Stomach (tissue), 9 donors: Measurements from ENCODE around the gene PANK4. TPM values are rescaled to one million over a fixed set of nuclear protein-coding genes. Genes with fewer than 3 reads are reported as not detected.

ENCODE experiments used
- DNase-seq, 2 donors: peaks; one replicate each; pipeline versions ENCODE4 v3.0.0 to v3.0.0-alpha.2; 2013 to 2019
- H3K27ac ChIP-seq, 5 donors: fragments of 200-600 bp in 4 of 5; sonication (generic) in 4 of 5; one replicate each; pipeline ENCODE4 v1.5.1; 2013 to 2019; ENCODE audit warnings: mild to moderate bottlenecking in 1 of 5, moderate library complexity in 1 of 5
- H3K27me3 ChIP-seq, 3 donors: fragments of 200-600 bp; sonication (generic); one replicate each; pipeline ENCODE4 v1.5.1; 2017 to 2019; ENCODE audit warnings: mixed run types in 1 of 3
- H3K36me3 ChIP-seq, 4 donors: fragments of 200-600 bp; sonication (generic); 1 replicate in 3 of 4; 2 replicates in 1 of 4; pipeline ENCODE4 v1.5.1; 2016 to 2019
- H3K4me1 ChIP-seq, 4 donors: fragments of 200-600 bp; sonication (generic); one replicate each; pipeline ENCODE4 v1.5.1; 2016 to 2019
- H3K4me3 ChIP-seq, 4 donors: fragments of 200-600 bp; sonication (generic) in 3 of 4; one replicate each; pipeline ENCODE4 v1.5.1; 2016 to 2019; ENCODE audit warnings: mild to moderate bottlenecking in 1 of 4
- H3K9me3 ChIP-seq, 4 donors: fragments of 200-600 bp; sonication (generic); one replicate each; pipeline ENCODE4 v1.5.1; 2016 to 2019
- CTCF ChIP-seq, 7 experiments: fragments of 450-650 bp in 4 of 7; fragments of 200-600 bp in 3 of 7; sonication (generic) in 3 of 7; IDR thresholded peaks; one replicate each; pipeline ENCODE4 v1.5.1; 2016 to 2019; ENCODE audit warnings: antibody characterized with exemption in 7 of 7, control low read depth in 2 of 7, mild to moderate bottlenecking in 1 of 7
- EP300 ChIP-seq: sonication (generic); formaldehyde crosslinking; IDR thresholded peaks from one replicate; pipeline ENCODE4 v1.6.1; 2017; ENCODE audit warnings: antibody characterized with exemption
- POLR2A ChIP-seq, 4 donors: fragments of 450-650 bp; IDR thresholded peaks; one replicate each; pipeline ENCODE4 v1.6.1; 2016; ENCODE audit warnings: antibody characterized with exemption in 4 of 4, control low read depth in 2 of 4, mild to moderate bottlenecking in 1 of 4, moderate library complexity in 1 of 4
- POLR2AphosphoS5 ChIP-seq, 3 donors: sonication (generic); formaldehyde crosslinking; IDR thresholded peaks; one replicate each; pipeline ENCODE4 v1.6.1; 2016; ENCODE audit warnings: antibody characterized with exemption in 3 of 3
- WGBS, 5 donors: extraction: QIAGEN DNeasy Blood & Tissue Kit in 3 of 5; methylation state at CpG; one replicate each; pipeline versions ENCODE4 v1.1.5 to v1.1.7; 2013 to 2018; 5-methylcytosine and 5-hydroxymethylcytosine counted together
- intact Hi-C: fragments of 100-400 bp; cut with DNase I; formaldehyde crosslinking; loops from one replicate; pipeline ENCODE4 v1.15.1; 2023; ENCODE audit warnings: low total_unique reads
- polyA plus RNA-seq, 3 donors: library from polyadenylated mRNA; stranded (reverse); fragments of 200-250 nt; gene quantifications; one replicate each; pipeline ENCODE4 v1.2.3, GENCODE V29; 2013
- total RNA-seq, 5 donors: library from RNA; depleted of rRNA; stranded (reverse); fragments of >200 nt; gene quantifications; one replicate each; pipeline versions ENCODE4 v1.1.0 to v1.2.3, GENCODE V29; 2014 to 2016
- donor health status: healthy with polysubstance abuse.
- donor health status: Bipolar disorder and iron deficiency.
- donor health status: healthy.

PANK4 gene
- total and polyA plus RNA-seq, 8 donors, result 6.4 to 86.0 (median 19.5) TPM

GRCh38 chr1:2556678-2557481, 30.5 kb upstream of the PANK4 start:
- intact Hi-C loops, result no loop called here
- peaks cover 35 to 59% (median 55%) of the 10 kb centered on the region in 4 donors for H3K4me1 ChIP-seq
- H3K4me3 ChIP-seq, result peak overlapping the region; percentile 62 to 78 (median 72)
- H3K9me3 ChIP-seq, result no peaks in the 10 kb centered on the region
- peak overlapping the region; percentile 92 to 98 (median 95) for H3K27ac ChIP-seq
- no peaks in the 10 kb centered on the region for H3K27me3 ChIP-seq
- 3 to 10% (median 7%) methylated on average over 9 to 24 of the region's 24 CpGs for WGBS, 5 donors
- no peak for TF ChIP-seq EP300
- TF ChIP-seq POLR2A (IDR thresholded peaks at IDR 0.05), result no peak
- TF ChIP-seq CTCF (IDR thresholded peaks at IDR 0.05), result peak in 1 of 7 experiments; percentile 12
- peak in 1 of 3 donors; percentile 7 for TF ChIP-seq POLR2AphosphoS5 (IDR thresholded peaks at IDR 0.05)
- DNase-seq, result peak; percentile 59 to 73
- peaks cover 24 to 42% (median 39%) of the 10 kb centered on the region in 4 donors for H3K36me3 ChIP-seq

- 0% methylated on average over 9 to 16 of the region's 16 CpGs for WGBS, 5 donors
- Histone ChIP-seq H3K4me1 (peaks cover 35 to 59% (median 55%) of the 10 kb centered on the region in 4 donors), H3K27me3 (no peaks in the 10 kb centered on the region), H3K36me3 (peaks cover 24 to 36% (median 33%) of the 10 kb centered on the region in 4 donors), H3K9me3 (no peaks in the 10 kb centered on the region), H3K4me3 (peak within 1 kb of the TSS; percentile 62 to 78 (median 72)), H3K27ac (peak within 1 kb of the TSS; percentile 92 to 98 (median 95))
- intact Hi-C loops, result no loop called here
- TF ChIP-seq POLR2AphosphoS5 (IDR thresholded peaks at IDR 0.05) (peak in 2 of 3 donors; percentile 55 to 73), POLR2A (IDR thresholded peaks at IDR 0.05) (no peak), EP300 (no peak), CTCF (IDR thresholded peaks at IDR 0.05) (no peak)
- peak; percentile 74 to 87 for DNase-seq
Measured at GRCh38 chr1:2556277-2556677, 29.9 kb upstream of the PANK4 start, which contains the start of gene TNFRSF14. Gene TNFRSF14, plus strand, starts transcription at chr1:2556371. Its CDS starts 294 bp downstream, at chr1:2556665.

- Histone ChIP-seq H3K27me3 (no peaks in the 10 kb centered on the region), H3K36me3 (peaks cover 22 to 31% (median 28%) of the 10 kb centered on the region in 4 donors), H3K4me3 (peak overlapping the region; percentile 62 to 78 (median 72)), H3K27ac (peak overlapping the region; percentile 92 to 98 (median 95)), H3K9me3 (no peaks in the 10 kb centered on the region), H3K4me1 (peaks cover 35 to 59% (median 55%) of the 10 kb centered on the region in 4 donors)
- peak; percentile 82 to 86 for DNase-seq
- 0 to 2% (median 1%) methylated on average over 10 to 26 of the region's 26 CpGs for WGBS, 5 donors
- intact Hi-C loops, result no loop called here
- TF ChIP-seq POLR2A (IDR thresholded peaks at IDR 0.05), result peak in 1 of 4 donors; percentile 13
- no peak for TF ChIP-seq EP300
- TF ChIP-seq POLR2AphosphoS5 (IDR thresholded peaks at IDR 0.05), result peak; percentile 69 to 85 (median 72)
Measured at GRCh38 chr1:2555634-2556276, 29.4 kb upstream of the PANK4 start.

GRCh38 chr1:2554621-2555387, 28.4 kb upstream of the PANK4 start:
- H3K27ac ChIP-seq, result peak overlapping the region; percentile 92 to 98 (median 95)
- TF ChIP-seq POLR2A (IDR thresholded peaks at IDR 0.05) (no peak), CTCF (IDR thresholded peaks at IDR 0.05) (peak in 5 of 7 experiments; percentile 17 to 68 (median 46)), POLR2AphosphoS5 (IDR thresholded peaks at IDR 0.05) (no peak)
- peaks cover 12 to 21% (median 19%) of the 10 kb centered on the region in 4 donors for H3K36me3 ChIP-seq
- no peaks in the 10 kb centered on the region for H3K27me3 ChIP-seq
- peak in 1 of 2 donors; percentile 76 for DNase-seq
- peak overlapping the region in 2 of 4 donors; percentile 62 to 71 for H3K4me3 ChIP-seq
- intact Hi-C loops, result no loop called here
- peaks cover 36 to 61% (median 55%) of the 10 kb centered on the region in 4 donors for H3K4me1 ChIP-seq
- H3K9me3 ChIP-seq, result no peaks in the 10 kb centered on the region
- 35 to 61% (median 43%) methylated on average over 8 to 19 of the region's 19 CpGs for WGBS, 5 donors
